ENCODE measurements around the gene MPHOSPH8.

Gene MPHOSPH8

DNA sequence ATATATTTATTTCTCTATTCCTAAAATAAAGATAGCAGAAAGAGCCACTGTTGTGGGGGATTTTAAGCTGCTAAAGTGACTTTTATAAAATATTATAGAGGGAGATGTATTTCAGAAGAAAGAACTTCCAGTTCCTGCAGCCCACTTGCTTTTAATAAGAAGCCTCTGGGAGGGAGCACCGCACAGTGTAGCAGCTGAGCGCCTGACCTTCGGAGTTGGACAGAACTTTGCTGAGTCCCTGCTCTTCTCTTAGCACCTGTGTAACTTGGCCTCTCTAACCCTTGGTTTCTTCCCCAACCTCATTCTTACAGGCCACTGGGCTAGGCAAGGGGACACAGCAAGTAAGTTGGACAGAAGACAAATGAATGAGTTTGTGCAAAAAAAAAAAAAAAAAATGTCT lies 37.4 kb upstream of the MPHOSPH8 start:
- no peak overlapping the region for H3K4me3 ChIP-seq (ENCODE audit: insufficient read depth in 1 of 2, low read depth in 1 of 2, low read length in 2 of 2)
- no peak overlapping the region for H2AFZ ChIP-seq (ENCODE audit: low read depth, low read length)
- no peak overlapping the region for H3K23ac ChIP-seq (ENCODE audit: low read length in 2 of 2)
- no peak overlapping the region for H3K4ac ChIP-seq (ENCODE audit: low read depth in 1 of 2, low read length in 2 of 2)
- H3K9me3 ChIP-seq (ENCODE audit: control insufficient read depth, low read length), result no peaks in the 10 kb centered on the region
- H2BK12ac ChIP-seq (ENCODE audit: low read length in 2 of 2), result no peak overlapping the region
- no peak overlapping the region for H2BK15ac ChIP-seq (ENCODE audit: low read depth, poor library complexity, severe bottlenecking)
- H3K4me2 ChIP-seq (ENCODE audit: low read length, poor library complexity, severe bottlenecking), result no peak overlapping the region
- H3K79me1 ChIP-seq (replicated peaks; ENCODE audit: low read length, poor library complexity, severe bottlenecking), result no peaks in the 10 kb centered on the region
- H4K91ac ChIP-seq (ENCODE audit: low read length), result no peak overlapping the region
- no peak overlapping the region for H3K9ac ChIP-seq (ENCODE audit: low read length)
- no peaks in the 10 kb centered on the region for H3K36me3 ChIP-seq (ENCODE audit: control insufficient read depth in 1 of 2, insufficient read depth in 2 of 2, low read depth in 1 of 2, low read length in 2 of 2)
- 93% methylated on average over 3 of the region's 3 CpGs for WGBS
- H3K27me3 ChIP-seq (ENCODE audit: control insufficient read depth in 1 of 2, insufficient read depth in 1 of 2, low read length in 2 of 2), result peaks cover 0 to 4% of the 10 kb centered on the region in 2 experiments
- H3K4me1 ChIP-seq (ENCODE audit: control insufficient read depth, insufficient read depth, low read depth, low read length), result peaks cover 9% of the 10 kb centered on the region
- no peak overlapping the region for H3K27ac ChIP-seq (ENCODE audit: low read length, poor library complexity, severe bottlenecking)
- H3K14ac ChIP-seq (ENCODE audit: low read length in 2 of 2), result no peak overlapping the region
- no peak for DNase-seq
- H3K18ac ChIP-seq (ENCODE audit: low read depth in 1 of 2, low read length in 2 of 2), result no peak overlapping the region
- no peak overlapping the region for H2BK120ac ChIP-seq (ENCODE audit: low read depth, low read length)
- no peak overlapping the region for H2AK5ac ChIP-seq (ENCODE audit: low read length, severe bottlenecking)
- no peak overlapping the region for H4K8ac ChIP-seq (ENCODE audit: low read length)
- H2BK5ac ChIP-seq (ENCODE audit: low read depth, low read length, poor library complexity, severe bottlenecking), result no peak overlapping the region

DNA sequence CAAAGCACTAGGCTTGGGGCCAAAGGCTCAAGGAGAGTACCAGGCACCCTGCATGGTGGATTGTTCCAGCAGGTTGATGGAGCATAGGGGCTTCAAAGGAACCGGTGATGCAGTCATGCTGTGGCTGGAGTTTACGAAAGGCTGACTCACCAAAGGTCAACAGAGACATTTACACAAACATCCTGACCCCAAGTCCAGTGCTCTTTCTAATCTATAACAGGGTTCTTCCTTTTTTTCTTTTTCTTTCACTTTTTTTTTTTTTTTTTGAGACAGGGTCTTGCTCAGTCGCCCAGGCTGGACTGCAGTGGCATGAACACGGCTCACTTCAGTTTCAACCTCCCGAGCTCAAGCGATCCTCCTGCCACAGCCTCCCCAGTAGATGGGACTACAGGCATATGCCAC lies 36.5 kb upstream of the MPHOSPH8 start:
- Histone ChIP-seq H2BK120ac (ENCODE audit: low read depth, low read length) (no peak overlapping the region), H4K8ac (ENCODE audit: low read length) (no peak overlapping the region), H3K79me1 (replicated peaks; ENCODE audit: low read length, poor library complexity, severe bottlenecking) (no peaks in the 10 kb centered on the region), H3K36me3 (ENCODE audit: control insufficient read depth in 1 of 2, insufficient read depth in 2 of 2, low read depth in 1 of 2, low read length in 2 of 2) (no peaks in the 10 kb centered on the region), H3K18ac (ENCODE audit: low read depth in 1 of 2, low read length in 2 of 2) (no peak overlapping the region), H2BK15ac (ENCODE audit: low read depth, poor library complexity, severe bottlenecking) (no peak overlapping the region), H3K9ac (ENCODE audit: low read length) (no peak overlapping the region), H3K4ac (ENCODE audit: low read depth in 1 of 2, low read length in 2 of 2) (no peak overlapping the region), H3K9me3 (ENCODE audit: control insufficient read depth, low read length) (no peaks in the 10 kb centered on the region), H3K27me3 (ENCODE audit: control insufficient read depth in 1 of 2, insufficient read depth in 1 of 2, low read length in 2 of 2) (peaks cover 0 to under 1% of the 10 kb centered on the region in 2 experiments), H3K4me1 (ENCODE audit: control insufficient read depth, insufficient read depth, low read depth, low read length) (peaks cover 13% of the 10 kb centered on the region), H4K91ac (ENCODE audit: low read length) (no peak overlapping the region), H2BK5ac (ENCODE audit: low read depth, low read length, poor library complexity, severe bottlenecking) (no peak overlapping the region), H3K4me3 (ENCODE audit: insufficient read depth in 1 of 2, low read depth in 1 of 2, low read length in 2 of 2) (no peak overlapping the region), H3K23ac (ENCODE audit: low read length in 2 of 2) (no peak overlapping the region), H3K4me2 (ENCODE audit: low read length, poor library complexity, severe bottlenecking) (peak overlapping the region; percentile 21), H3K14ac (ENCODE audit: low read length in 2 of 2) (no peak overlapping the region), H2AK5ac (ENCODE audit: low read length, severe bottlenecking) (no peak overlapping the region), H2BK12ac (ENCODE audit: low read length in 2 of 2) (no peak overlapping the region), H3K27ac (ENCODE audit: low read length, poor library complexity, severe bottlenecking) (no peak overlapping the region), H2AFZ (ENCODE audit: low read depth, low read length) (no peak overlapping the region)
- WGBS, result 60% methylated on average over 5 of the region's 6 CpGs
- DNase-seq, result peak; percentile 60

DNA sequence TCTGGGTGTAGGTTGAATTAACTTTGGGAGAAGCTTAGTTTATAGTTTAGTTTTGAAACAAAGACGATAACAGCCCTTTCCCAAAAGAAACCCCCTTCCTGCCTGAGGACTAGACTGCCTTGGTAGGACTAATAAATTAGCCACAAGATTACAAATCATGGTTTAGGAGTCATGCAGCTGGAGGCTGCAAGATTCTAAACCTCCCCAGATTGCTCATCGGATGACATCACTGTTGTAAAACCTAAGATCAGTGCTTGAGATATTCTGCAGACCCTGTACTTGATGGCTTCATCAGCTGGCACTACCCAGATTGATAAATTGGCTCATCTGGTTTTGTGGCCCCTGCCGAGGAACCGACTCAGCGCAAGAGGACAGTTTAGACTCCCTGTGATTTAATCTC lies 35.9 kb upstream of the MPHOSPH8 start:
- no peak overlapping the region for H4K91ac ChIP-seq (ENCODE audit: low read length)
- H3K4me3 ChIP-seq (ENCODE audit: insufficient read depth in 1 of 2, low read depth in 1 of 2, low read length in 2 of 2), result no peak overlapping the region
- no peak overlapping the region for H4K8ac ChIP-seq (ENCODE audit: low read length)
- no peak overlapping the region for H3K18ac ChIP-seq (ENCODE audit: low read depth in 1 of 2, low read length in 2 of 2)
- H3K27ac ChIP-seq (ENCODE audit: low read length, poor library complexity, severe bottlenecking), result peak overlapping the region; percentile 32
- H3K27me3 ChIP-seq (ENCODE audit: control insufficient read depth in 1 of 2, insufficient read depth in 1 of 2, low read length in 2 of 2), result peaks cover 0 to under 1% of the 10 kb centered on the region in 2 experiments
- no peak overlapping the region for H2AFZ ChIP-seq (ENCODE audit: low read depth, low read length)
- H3K36me3 ChIP-seq (ENCODE audit: control insufficient read depth in 1 of 2, insufficient read depth in 2 of 2, low read depth in 1 of 2, low read length in 2 of 2), result no peaks in the 10 kb centered on the region
- H2BK120ac ChIP-seq (ENCODE audit: low read depth, low read length), result no peak overlapping the region
- H3K23ac ChIP-seq (ENCODE audit: low read length in 2 of 2), result no peak overlapping the region
- no peak overlapping the region for H2AK5ac ChIP-seq (ENCODE audit: low read length, severe bottlenecking)
- peak; percentile 76 for DNase-seq
- peak overlapping the region; percentile 42 for H3K9ac ChIP-seq (ENCODE audit: low read length)
- no peaks in the 10 kb centered on the region for H3K9me3 ChIP-seq (ENCODE audit: control insufficient read depth, low read length)
- H3K79me1 ChIP-seq (replicated peaks; ENCODE audit: low read length, poor library complexity, severe bottlenecking), result no peaks in the 10 kb centered on the region
- no peak overlapping the region for H3K4me2 ChIP-seq (ENCODE audit: low read length, poor library complexity, severe bottlenecking)
- peaks cover 13% of the 10 kb centered on the region for H3K4me1 ChIP-seq (ENCODE audit: control insufficient read depth, insufficient read depth, low read depth, low read length)
- WGBS, result 41% methylated on average over 5 of the region's 5 CpGs
- no peak overlapping the region for H2BK12ac ChIP-seq (ENCODE audit: low read length in 2 of 2)
- no peak overlapping the region for H2BK5ac ChIP-seq (ENCODE audit: low read depth, low read length, poor library complexity, severe bottlenecking)
- no peak overlapping the region for H3K4ac ChIP-seq (ENCODE audit: low read depth in 1 of 2, low read length in 2 of 2)
- H3K14ac ChIP-seq (ENCODE audit: low read length in 2 of 2), result no peak overlapping the region
- H2BK15ac ChIP-seq (ENCODE audit: low read depth, poor library complexity, severe bottlenecking), result no peak overlapping the region

- H2AK5ac ChIP-seq (ENCODE audit: low read length, severe bottlenecking), result no peak overlapping the region
- H3K36me3 ChIP-seq (ENCODE audit: control insufficient read depth in 1 of 2, insufficient read depth in 2 of 2, low read depth in 1 of 2, low read length in 2 of 2), result no peaks in the 10 kb centered on the region
- peaks cover 7% of the 10 kb centered on the region for H3K4me1 ChIP-seq (ENCODE audit: control insufficient read depth, insufficient read depth, low read depth, low read length)
- H3K14ac ChIP-seq (ENCODE audit: low read length in 2 of 2), result peak overlapping the region in 1 of 2 experiments; percentile 91
- peak overlapping the region; percentile 78 to 91 for H3K4me3 ChIP-seq (ENCODE audit: insufficient read depth in 1 of 2, low read depth in 1 of 2, low read length in 2 of 2)
- peak overlapping the region; percentile 89 for H4K8ac ChIP-seq (ENCODE audit: low read length)
- H3K79me1 ChIP-seq (replicated peaks; ENCODE audit: low read length, poor library complexity, severe bottlenecking), result peaks cover 12% of the 10 kb centered on the region
- peak overlapping the region; percentile 56 for H4K91ac ChIP-seq (ENCODE audit: low read length)
- peak overlapping the region in 1 of 2 experiments; percentile 97 for H3K23ac ChIP-seq (ENCODE audit: low read length in 2 of 2)
- no peaks in the 10 kb centered on the region for H3K9me3 ChIP-seq (ENCODE audit: control insufficient read depth, low read length)
- H2BK5ac ChIP-seq (ENCODE audit: low read depth, low read length, poor library complexity, severe bottlenecking), result no peak overlapping the region
- peak overlapping the region; percentile 17 to 34 for H3K18ac ChIP-seq (ENCODE audit: low read depth in 1 of 2, low read length in 2 of 2)
- no peak overlapping the region for H2BK12ac ChIP-seq (ENCODE audit: low read length in 2 of 2)
- H3K4ac ChIP-seq (ENCODE audit: low read depth in 1 of 2, low read length in 2 of 2), result peak overlapping the region in 1 of 2 experiments; percentile 12
- H3K27ac ChIP-seq (ENCODE audit: low read length, poor library complexity, severe bottlenecking), result no peak overlapping the region
- peak overlapping the region; percentile 28 for H2BK15ac ChIP-seq (ENCODE audit: low read depth, poor library complexity, severe bottlenecking)
- WGBS, result 1% methylated on average over 74 of the region's 108 CpGs
- peak; percentile 37 for DNase-seq
- H2BK120ac ChIP-seq (ENCODE audit: low read depth, low read length), result no peak overlapping the region
- peak overlapping the region; percentile 99 for H3K4me2 ChIP-seq (ENCODE audit: low read length, poor library complexity, severe bottlenecking)
- peak overlapping the region; percentile 68 for H2AFZ ChIP-seq (ENCODE audit: low read depth, low read length)
- H3K9ac ChIP-seq (ENCODE audit: low read length), result peak overlapping the region; percentile 74
- H3K27me3 ChIP-seq (ENCODE audit: control insufficient read depth in 1 of 2, insufficient read depth in 1 of 2, low read length in 2 of 2), result peaks cover 0 to 3% of the 10 kb centered on the region in 2 experiments
Measured at GRCh38 chr13:19601749-19602725, 31.4 kb upstream of the MPHOSPH8 start.

Data from mesenchymal stem cell (in vitro differentiated cells and primary cell).